HepG2 (cell line): Measurements from ENCODE around the gene CLEC16A. TPM values are rescaled to one million over a fixed set of nuclear protein-coding genes. Genes with fewer than 3 reads are reported as not detected.
"Not testable (repeated sequence)": the region's sequence is repeated elsewhere in the genome, so short reads cannot be mapped to it uniquely, and the experiment has no call there.

Experiments used
- KDM5B ChIP-seq: sonication (generic); formaldehyde crosslinking; IDR thresholded peaks from 2 replicates; pipeline ENCODE4 v1.4.0; 2020; ENCODE audit warnings: missing genetic modification reagents, mild to moderate bottlenecking, borderline replicate concordance
- NONO ChIP-seq, 2 experiments: fragments of 450-650 bp in 1 of 2; sonication (generic) in 1 of 2; formaldehyde crosslinking in 1 of 2; IDR thresholded peaks in 1 of 2; conservative IDR thresholded peaks in 1 of 2; 2 replicates each; pipeline versions ENCODE4 v1.6.1 to v1.8.0; 2017 to 2022; ENCODE audit warnings: mild to moderate bottlenecking in 1 of 2, missing genetic modification reagents in 1 of 2, moderate library complexity in 1 of 2
- PHF8 ChIP-seq: sonication (generic); formaldehyde crosslinking; IDR thresholded peaks from 2 replicates; pipeline ENCODE4 v1.5.0; 2020; ENCODE audit warnings: missing genetic modification reagents
- TOPORS ChIP-seq: sonication (generic); formaldehyde crosslinking; IDR thresholded peaks from 2 replicates; pipeline ENCODE4 v1.8.0; 2023; ENCODE audit warnings: mild to moderate bottlenecking, missing genetic modification reagents
- ZFP82 ChIP-seq: sonication (generic); formaldehyde crosslinking; IDR thresholded peaks from 2 replicates; pipeline ENCODE4 v1.5.1; 2020; ENCODE audit warnings: mild to moderate bottlenecking, missing genetic modification reagents, borderline replicate concordance
- ZFX ChIP-seq: sonication (generic); formaldehyde crosslinking; IDR thresholded peaks from 2 replicates; pipeline ENCODE4 v1.4.0; 2020; ENCODE audit warnings: mild to moderate bottlenecking, low read depth, missing genetic modification reagents, moderate library complexity
- ZFY ChIP-seq: sonication (generic); formaldehyde crosslinking; IDR thresholded peaks from 2 replicates; pipeline ENCODE4 v1.4.0; 2020; ENCODE audit warnings: missing genetic modification reagents
- ZNF30 ChIP-seq: sonication (generic); formaldehyde crosslinking; IDR thresholded peaks from 2 replicates; pipeline ENCODE4 v1.5.0; 2020; ENCODE audit warnings: mild to moderate bottlenecking, missing genetic modification reagents
- ZNF337 ChIP-seq: sonication (generic); formaldehyde crosslinking; IDR thresholded peaks from 2 replicates; pipeline ENCODE4 v1.5.1; 2020; ENCODE audit warnings: missing genetic modification reagents, low read depth, mild to moderate bottlenecking, borderline replicate concordance
- ZNF574 ChIP-seq: sonication (generic); formaldehyde crosslinking; IDR thresholded peaks from 2 replicates; pipeline ENCODE4 v1.4.0; 2020; ENCODE audit warnings: missing genetic modification reagents
- ZNF687 ChIP-seq: sonication (generic); formaldehyde crosslinking; IDR thresholded peaks from 2 replicates; pipeline ENCODE4 v1.5.1; 2020; ENCODE audit warnings: mild to moderate bottlenecking, missing genetic modification reagents, moderate library complexity
- ZNF709 ChIP-seq: sonication (generic); formaldehyde crosslinking; IDR thresholded peaks from 2 replicates; pipeline ENCODE4 v1.5.0; 2020; ENCODE audit warnings: mild to moderate bottlenecking, missing genetic modification reagents
- polyA plus RNA-seq, 8 experiments: library from polyadenylated mRNA; depleted of rRNA in 3 of 8; stranded (reverse) in 7 of 8; unstranded in 1 of 8; fragments of >200 nt; fragmentation: Illumina TruSeq in 4 of 8; extraction: Trizol in 4 of 8; gene quantifications; 2 replicates each; pipeline versions ENCODE4 v1.2.1 to v1.2.3, GENCODE V29; 2011 to 2016; ENCODE audit warnings: low read depth in 4 of 8, missing spikeins in 1 of 8, mixed read lengths in 1 of 8; ENCODE audit not compliant: insufficient read depth in 1 of 8
- total RNA-seq, 5 experiments: library from RNA; depleted of rRNA; stranded (reverse); fragments of >200 nt; fragmentation: Illumina TruSeq; extraction: Trizol; gene quantifications; 2 replicates each; pipeline ENCODE4 v1.2.3, GENCODE V29; 2016; ENCODE audit warnings: low read depth in 1 of 5
- TF ChIP-seq, protein P1 (sequence below): sonication (generic); formaldehyde crosslinking; IDR thresholded peaks from 2 replicates; pipeline ENCODE4 v1.5.1; 2020; ENCODE audit warnings: mild to moderate bottlenecking, moderate library complexity, missing genetic modification reagents

The CLEC16A gene
- total and polyA plus RNA-seq, 2 of the 13 experiments (the other 11 are each of a cell fraction or from before 2014, with no cell fraction given) = 8.5 to 10.3 TPM

GRCh38 chr16:10941935-10942351 is 2.4 kb upstream of the CLEC16A start (continued):
- TF ChIP-seq ZNF687 (CRISPR knock-in tag) (peak; percentile 79), NONO (CRISPR knock-in tag; conservative IDR thresholded peaks at IDR 0.05) (0 out of 2 replicates have a peak, but pooled peaks have one; percentile 17), ZFX (CRISPR knock-in tag) (peak; percentile 70), ZFP82 (CRISPR knock-in tag) (peak; percentile 19; the same call in 1 of the 2 replicates), ZNF30 (CRISPR knock-in tag) (peak; percentile 15; the same call in 1 of the 2 replicates), ZFY (CRISPR knock-in tag) (peak; percentile 75), PHF8 (CRISPR knock-in tag) (peak; percentile 69; the same call in 1 of the 2 replicates), KDM5B (CRISPR knock-in tag) (peak; percentile 46; the same call in 1 of the 2 replicates), ZNF709 (CRISPR knock-in tag) (0 out of 2 replicates have a peak, but pooled peaks have one; percentile 13), ZNF574 (CRISPR knock-in tag) (0 out of 2 replicates have a peak, but pooled peaks have one; percentile 5), ZNF337 (CRISPR knock-in tag) (0 out of 2 replicates have a peak, but pooled peaks have one; percentile 14), TOPORS (CRISPR knock-in tag) (0 out of 2 replicates have a peak, but pooled peaks have one; percentile 71)
- not testable (repeated sequence) for TF ChIP-seq NONO (IDR thresholded peaks at IDR 0.05)
- TF ChIP-seq, protein P1, sequence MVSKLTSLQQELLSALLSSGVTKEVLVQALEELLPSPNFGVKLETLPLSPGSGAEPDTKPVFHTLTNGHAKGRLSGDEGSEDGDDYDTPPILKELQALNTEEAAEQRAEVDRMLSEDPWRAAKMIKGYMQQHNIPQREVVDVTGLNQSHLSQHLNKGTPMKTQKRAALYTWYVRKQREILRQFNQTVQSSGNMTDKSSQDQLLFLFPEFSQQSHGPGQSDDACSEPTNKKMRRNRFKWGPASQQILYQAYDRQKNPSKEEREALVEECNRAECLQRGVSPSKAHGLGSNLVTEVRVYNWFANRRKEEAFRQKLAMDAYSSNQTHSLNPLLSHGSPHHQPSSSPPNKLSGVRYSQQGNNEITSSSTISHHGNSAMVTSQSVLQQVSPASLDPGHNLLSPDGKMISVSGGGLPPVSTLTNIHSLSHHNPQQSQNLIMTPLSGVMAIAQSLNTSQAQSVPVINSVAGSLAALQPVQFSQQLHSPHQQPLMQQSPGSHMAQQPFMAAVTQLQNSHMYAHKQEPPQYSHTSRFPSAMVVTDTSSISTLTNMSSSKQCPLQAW = peak; percentile 10; the same call in 1 of the 2 replicates
